Esophagus squamous epithelium (tissue), 4 donors: Measurements from ENCODE around the gene MUL1.

Experiments
- CTCF ChIP-seq, 6 experiments: fragments of 450-650 bp in 4 of 6; fragments of 200-600 bp in 2 of 6; sonication (generic) in 2 of 6; IDR thresholded peaks; one replicate each; pipeline ENCODE4 v1.5.1; 2016 to 2019; ENCODE audit warnings: antibody characterized with exemption in 6 of 6, mild to moderate bottlenecking in 4 of 6, moderate library complexity in 4 of 6
- POLR2A ChIP-seq, 4 donors: fragments of 450-650 bp; IDR thresholded peaks; one replicate each; pipeline ENCODE4 v1.6.1; 2017; ENCODE audit warnings: antibody characterized with exemption in 4 of 4, mild to moderate bottlenecking in 4 of 4, moderate library complexity in 3 of 4

- TF ChIP-seq CTCF (IDR thresholded peaks at IDR 0.05) (no peak), POLR2A (IDR thresholded peaks at IDR 0.05) (no peak)
Observed at GRCh38 chr1:20555025-20555757, 47.2 kb upstream of the MUL1 start.
